ENCODE results near the gene SMARCC1. TPM values are rescaled to one million over a fixed set of nuclear protein-coding genes. Genes with fewer than 3 reads are reported as not detected.
A peak's percentile ranks its signal among the peaks of the same experiment; 100 is the strongest.

Gene SMARCC1
- total RNA-seq, 1 donor: 44.9 TPM

GRCh38 chr3:47612879-47613278, 168.8 kb downstream of the SMARCC1 start:
- H3K4me3 ChIP-seq (ENCODE audit: low read depth, low read length): no peak overlapping the region
- DNase-seq (ENCODE audit: low read depth): no peak
- TF ChIP-seq, protein P1, sequence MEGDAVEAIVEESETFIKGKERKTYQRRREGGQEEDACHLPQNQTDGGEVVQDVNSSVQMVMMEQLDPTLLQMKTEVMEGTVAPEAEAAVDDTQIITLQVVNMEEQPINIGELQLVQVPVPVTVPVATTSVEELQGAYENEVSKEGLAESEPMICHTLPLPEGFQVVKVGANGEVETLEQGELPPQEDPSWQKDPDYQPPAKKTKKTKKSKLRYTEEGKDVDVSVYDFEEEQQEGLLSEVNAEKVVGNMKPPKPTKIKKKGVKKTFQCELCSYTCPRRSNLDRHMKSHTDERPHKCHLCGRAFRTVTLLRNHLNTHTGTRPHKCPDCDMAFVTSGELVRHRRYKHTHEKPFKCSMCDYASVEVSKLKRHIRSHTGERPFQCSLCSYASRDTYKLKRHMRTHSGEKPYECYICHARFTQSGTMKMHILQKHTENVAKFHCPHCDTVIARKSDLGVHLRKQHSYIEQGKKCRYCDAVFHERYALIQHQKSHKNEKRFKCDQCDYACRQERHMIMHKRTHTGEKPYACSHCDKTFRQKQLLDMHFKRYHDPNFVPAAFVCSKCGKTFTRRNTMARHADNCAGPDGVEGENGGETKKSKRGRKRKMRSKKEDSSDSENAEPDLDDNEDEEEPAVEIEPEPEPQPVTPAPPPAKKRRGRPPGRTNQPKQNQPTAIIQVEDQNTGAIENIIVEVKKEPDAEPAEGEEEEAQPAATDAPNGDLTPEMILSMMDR (IDR thresholded peaks at IDR 0.05; ENCODE audit: insufficient read depth, low read depth, low read length): no peak

- DNase-seq (ENCODE audit: low read depth): peak; percentile 71
- H3K4me3 ChIP-seq (ENCODE audit: low read depth, low read length): no peak overlapping the region
- TF ChIP-seq, protein P1 (IDR thresholded peaks at IDR 0.05; ENCODE audit: insufficient read depth, low read depth, low read length): no peak
Measured at GRCh38 chr3:47612178-47612577, 169.5 kb downstream of the SMARCC1 start.

DNA sequence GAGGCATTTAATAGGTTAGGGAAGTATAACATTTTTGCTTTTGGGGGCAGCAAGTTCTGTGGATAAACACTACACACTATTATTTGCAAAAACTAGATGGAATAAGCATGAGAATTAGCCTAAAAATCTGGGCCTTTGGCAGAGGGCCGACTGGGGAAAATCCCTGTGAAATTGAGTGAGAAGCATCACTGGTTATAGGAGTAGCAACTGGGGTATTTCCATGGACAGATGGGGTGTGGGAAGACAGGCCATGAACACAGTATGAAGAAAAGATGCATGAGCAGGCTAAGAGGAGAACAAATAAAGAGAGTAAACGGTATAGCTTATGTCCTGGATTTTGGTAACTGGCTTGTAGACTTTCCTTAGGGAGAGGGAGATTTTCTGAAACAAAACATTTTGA, 170.1 kb downstream of the SMARCC1 start:
- no peak for DNase-seq (ENCODE audit: low read depth)
- TF ChIP-seq, protein P1 (IDR thresholded peaks at IDR 0.05; ENCODE audit: insufficient read depth, low read depth, low read length): no peak
- H3K4me3 ChIP-seq (ENCODE audit: low read depth, low read length): no peak overlapping the region

GRCh38 chr3:47610583-47610982, 171.1 kb downstream of the SMARCC1 start:
- no peak overlapping the region for H3K4me3 ChIP-seq (ENCODE audit: low read depth, low read length)
- DNase-seq (ENCODE audit: low read depth): no peak
- TF ChIP-seq, protein P1 (IDR thresholded peaks at IDR 0.05; ENCODE audit: insufficient read depth, low read depth, low read length): no peak

- TF ChIP-seq, protein P1 (IDR thresholded peaks at IDR 0.05; ENCODE audit: insufficient read depth, low read depth, low read length): no peak
- peak; percentile 18 for DNase-seq (ENCODE audit: low read depth)
- no peak overlapping the region for H3K4me3 ChIP-seq (ENCODE audit: low read depth, low read length)
Measured at GRCh38 chr3:47607335-47607734, 174.4 kb downstream of the SMARCC1 start.

DNA sequence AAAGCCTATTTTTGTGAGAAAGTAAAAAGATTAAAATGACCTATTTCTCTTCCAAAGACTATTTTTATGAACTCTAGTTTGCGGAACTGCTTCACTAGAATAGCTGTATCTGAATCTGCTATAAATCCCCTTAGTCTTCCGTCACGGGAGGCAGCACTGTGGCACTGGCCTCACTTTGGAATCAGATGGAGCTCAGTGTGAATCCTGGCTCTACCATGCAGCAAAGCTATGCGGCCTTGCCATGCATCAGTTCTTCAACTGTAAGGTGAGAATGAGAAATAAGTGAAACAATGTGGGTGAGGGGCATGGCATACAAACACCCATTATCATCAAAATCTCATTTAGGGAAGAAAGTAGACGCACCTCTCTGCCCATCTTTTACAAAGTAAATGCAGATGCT, 175.5 kb downstream of the SMARCC1 start:
- no peak for DNase-seq (ENCODE audit: low read depth)
- TF ChIP-seq, protein P1 (IDR thresholded peaks at IDR 0.05; ENCODE audit: insufficient read depth, low read depth, low read length): no peak

DNA sequence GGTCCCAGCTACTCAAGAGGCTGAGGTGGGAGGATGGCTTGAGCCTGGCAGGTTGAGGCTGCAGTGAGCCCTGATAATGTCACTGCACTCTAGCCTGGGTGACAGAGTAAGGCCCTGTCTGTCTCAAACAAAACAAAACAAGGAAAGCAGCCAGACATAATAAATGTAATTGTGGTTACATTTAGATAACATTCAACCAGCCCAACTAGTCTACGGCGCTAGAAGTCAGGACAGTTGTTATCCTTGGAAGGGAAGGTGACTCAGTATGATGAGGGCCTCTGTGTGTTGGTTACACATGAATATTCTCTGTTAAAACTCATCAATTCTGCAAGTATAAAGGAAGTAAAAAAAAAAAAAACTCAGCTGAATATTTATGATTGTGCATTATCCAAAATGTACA, 176.0 kb downstream of the SMARCC1 start:
- H3K4me3 ChIP-seq (ENCODE audit: low read depth, low read length): no peak overlapping the region
- TF ChIP-seq, protein P1 (IDR thresholded peaks at IDR 0.05; ENCODE audit: insufficient read depth, low read depth, low read length): no peak
- DNase-seq (ENCODE audit: low read depth): no peak

More for the DNA sequence above, 175.5 kb downstream of the SMARCC1 start:
- H3K4me3 ChIP-seq (ENCODE audit: low read depth, low read length): no peak overlapping the region
